ENCODE data around the gene OGFOD3.
"Not testable (repeated sequence)": the region's sequence is repeated elsewhere in the genome, so short reads cannot be mapped to it uniquely, and the experiment has no call there.

OGFOD3 gene

DNA sequence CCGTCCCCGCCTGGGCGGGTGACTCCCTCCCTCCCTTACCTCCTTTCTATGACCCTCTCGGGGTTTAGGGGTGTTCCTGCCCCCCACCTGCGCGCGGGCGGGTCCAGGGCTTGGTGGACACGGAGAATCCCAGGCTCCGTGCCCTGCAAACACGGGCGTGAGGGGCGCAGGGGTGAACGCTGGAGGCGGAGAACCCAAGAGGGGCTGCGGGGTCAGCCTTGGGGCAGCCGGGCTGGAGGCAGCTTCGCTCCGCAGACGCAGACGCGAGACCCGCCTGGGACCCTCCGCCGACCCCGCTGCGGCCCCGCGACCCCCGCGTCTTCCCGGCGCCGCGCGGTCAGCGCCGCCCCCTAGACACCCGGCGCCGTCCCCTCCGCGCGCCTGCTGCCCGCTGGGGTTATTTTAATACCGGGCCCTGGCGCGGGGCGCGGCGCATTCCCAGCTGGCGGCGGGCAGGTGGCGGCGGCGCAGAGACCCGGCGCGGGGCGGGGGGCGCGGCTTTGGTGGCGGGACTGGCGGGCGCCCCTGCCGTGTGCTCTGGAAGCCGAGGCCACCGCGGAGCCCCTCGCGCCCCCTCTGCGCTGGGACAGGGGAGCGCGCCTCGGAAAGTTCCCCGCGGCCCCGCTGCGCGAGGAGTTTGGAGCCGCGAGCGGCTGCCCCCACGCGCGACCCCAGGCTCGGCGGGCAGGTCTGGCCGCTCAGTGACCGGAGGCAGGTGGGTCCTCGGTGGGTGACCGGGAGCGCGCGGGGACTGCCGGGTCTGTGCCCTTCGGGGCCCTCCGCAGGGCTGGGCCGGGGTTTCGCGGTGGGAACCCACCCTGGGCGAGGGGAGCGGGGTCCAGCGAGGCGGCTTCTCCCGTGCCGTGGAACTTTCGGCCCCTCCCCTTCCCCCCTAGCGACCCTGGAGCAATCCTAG is 46.8 kb downstream of the OGFOD3 start, which contains the start of gene UTS2R:
Gene UTS2R, plus strand, starts transcription at position 433 of the 916 bp plus-strand sequence. CDS start 2,560 bp downstream, outside the sequence.
- no peak for DNase-seq

DNA sequence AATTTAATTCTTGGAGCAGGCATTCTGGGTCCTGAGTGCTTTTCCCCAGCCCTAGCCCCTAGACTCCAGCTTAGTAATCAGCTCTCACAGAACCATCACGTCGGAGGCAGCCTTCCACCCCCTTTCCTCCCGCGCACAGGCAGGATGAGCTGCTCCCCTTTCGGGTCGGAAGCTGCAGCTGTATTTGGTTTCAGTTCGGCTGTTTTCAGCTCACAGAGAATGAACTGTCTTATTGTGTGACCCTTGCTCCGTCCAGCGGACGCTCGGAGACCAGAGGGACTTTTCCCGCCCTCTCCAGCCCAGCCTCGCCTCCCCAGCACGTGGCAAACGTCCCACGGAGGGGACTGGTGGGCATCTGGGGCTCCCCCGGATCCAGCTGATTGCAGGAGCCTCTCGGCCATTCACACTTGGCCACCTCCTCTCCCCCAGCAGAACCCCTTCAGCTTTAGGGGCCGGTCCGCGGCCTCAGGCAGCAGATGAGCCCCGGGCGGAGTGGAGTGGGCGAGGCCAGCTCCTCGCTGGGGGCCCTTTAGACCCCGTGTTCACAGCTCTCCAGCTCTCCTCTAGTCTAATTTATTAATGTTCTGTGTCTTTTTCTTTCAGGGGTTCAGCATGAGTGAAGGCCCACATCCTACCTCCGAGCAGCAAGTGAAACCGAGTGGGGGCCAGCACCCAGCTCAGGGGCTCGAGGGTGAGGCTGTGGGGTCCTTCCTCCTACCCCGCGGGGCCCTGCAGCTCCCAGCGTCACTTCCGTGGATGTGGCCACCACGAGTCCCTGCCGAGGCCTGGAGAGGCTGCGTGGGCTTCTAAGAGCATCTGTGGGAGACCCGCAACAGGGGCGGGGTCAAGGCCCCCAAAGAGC is 47.7 kb downstream of the OGFOD3 start:
- DNase-seq = peak; percentile 36 to 45

DNA sequence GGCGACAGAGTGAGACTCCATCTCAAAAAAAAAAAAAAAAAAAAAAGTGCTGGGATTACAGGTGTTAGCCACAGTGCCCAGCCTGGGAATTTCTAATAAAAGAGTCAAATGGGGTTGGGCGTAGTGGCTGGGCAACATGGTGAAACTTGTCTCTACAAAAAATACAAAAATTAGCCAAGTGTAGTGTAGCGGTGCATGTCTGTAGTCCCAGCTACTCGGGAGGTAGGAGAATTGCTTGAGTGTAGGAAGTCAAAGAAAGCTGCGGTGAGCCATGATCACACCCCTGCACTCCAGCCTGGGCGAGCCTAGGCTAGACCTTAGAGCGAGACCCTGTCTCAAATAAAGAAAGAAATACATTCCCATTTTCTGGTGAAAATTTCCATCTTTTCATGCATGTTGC is 49.2 kb downstream of the OGFOD3 start:
- DNase-seq = no peak

GRCh38 chr17:82367724-82368524 is 50.5 kb downstream of the OGFOD3 start:
- no peak for DNase-seq

GRCh38 chr17:82366749-82367148 is 51.6 kb downstream of the OGFOD3 start:
- DNase-seq = no peak

GRCh38 chr17:82365606-82366295 is 52.6 kb downstream of the OGFOD3 start:
- DNase-seq = no peak

GRCh38 chr17:82361885-82362633 is 56.3 kb downstream of the OGFOD3 start:
- no peak for DNase-seq

- DNase-seq = not testable (repeated sequence)
Measured at GRCh38 chr17:82359451-82360074, 58.8 kb downstream of the OGFOD3 start.

GRCh38 chr17:82358465-82359350 is 59.7 kb downstream of the OGFOD3 start, which contains the start of gene TEX19:
Gene TEX19 (plus strand): TSS chr17:82359247. CDS start chr17:82362151, 2,904 bp downstream.
- DNase-seq = no peak

DNA sequence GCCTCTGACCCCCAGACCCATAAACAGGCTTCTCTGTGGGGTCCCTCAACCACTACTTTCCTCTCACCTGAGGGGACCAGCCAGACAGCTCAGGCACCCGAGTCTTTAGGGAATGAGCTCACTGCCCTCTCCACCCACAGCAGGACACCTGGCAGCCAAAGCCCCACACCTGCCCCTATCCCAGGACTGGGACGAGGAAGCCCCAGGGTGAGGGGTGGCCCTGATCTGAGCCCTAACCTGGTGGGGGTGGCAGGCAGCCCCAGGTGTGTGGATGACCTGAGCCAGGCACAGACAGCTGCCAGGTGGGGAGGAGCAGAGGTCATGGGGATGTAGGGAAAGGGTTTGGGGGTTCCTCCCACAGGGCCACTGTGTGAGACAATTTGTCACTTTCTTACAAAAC is 61.0 kb downstream of the OGFOD3 start:
- DNase-seq = no peak

DNA sequence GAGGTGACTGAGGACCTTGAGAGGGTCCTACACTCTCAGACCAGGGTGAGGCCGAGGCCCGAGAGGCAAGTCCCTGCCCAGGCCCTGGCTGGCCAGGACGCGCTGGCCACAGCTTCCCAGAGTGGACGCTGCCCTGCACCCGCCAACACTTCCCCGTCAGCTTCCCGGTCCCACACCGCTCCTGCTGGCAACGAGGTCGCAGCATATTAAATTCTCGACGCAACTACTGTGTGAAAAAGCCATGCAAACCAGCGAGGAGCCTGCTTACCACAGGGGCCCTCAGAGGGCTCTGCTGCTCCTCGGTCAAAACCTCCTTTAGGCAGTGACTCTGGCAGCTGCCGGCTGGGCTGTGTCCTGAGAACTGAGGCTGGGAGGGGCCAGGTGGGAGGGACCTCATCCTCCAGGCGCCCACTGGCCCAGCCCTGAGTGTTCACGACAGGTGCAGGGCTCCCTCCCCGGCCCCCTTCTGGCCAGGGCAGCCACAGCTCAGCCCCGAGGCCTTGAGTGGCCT is 61.5 kb downstream of the OGFOD3 start:
- no peak for DNase-seq

DNA sequence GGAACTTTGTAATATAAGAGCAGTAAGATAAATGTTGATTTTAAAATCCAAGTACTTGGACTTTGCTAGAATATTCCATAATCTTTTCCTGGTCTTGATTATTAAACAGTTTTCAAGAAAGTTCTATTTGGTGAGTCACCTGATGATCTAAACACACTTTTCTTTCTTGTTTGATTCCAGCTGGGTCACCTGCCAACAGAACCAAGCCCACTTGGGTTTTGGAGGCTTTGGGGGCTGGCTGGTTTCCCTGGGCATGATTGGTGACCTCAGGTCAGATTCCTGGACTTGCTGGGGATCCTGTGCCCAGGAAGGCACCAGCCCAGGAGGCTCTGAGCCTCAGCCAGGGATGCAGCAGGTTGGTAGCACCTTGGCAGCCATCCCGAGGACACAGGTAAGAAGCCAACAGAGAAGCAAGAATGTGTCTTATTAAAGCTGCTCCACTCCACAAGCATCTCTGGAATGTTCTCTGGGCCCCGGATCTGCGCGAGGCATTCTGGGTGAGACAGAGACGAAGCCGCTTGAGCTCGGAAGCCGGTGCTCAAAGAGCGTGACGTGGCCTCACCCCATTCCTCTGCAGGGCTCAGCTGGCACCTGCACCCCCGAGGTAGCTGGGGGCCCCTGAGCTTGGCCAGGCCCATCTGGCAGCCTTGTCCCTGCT is 62.5 kb downstream of the OGFOD3 start:
- DNase-seq = no peak

GRCh38 chr17:82354804-82355308 is 63.5 kb downstream of the OGFOD3 start:
- no peak for DNase-seq

- no peak for DNase-seq
Measured at GRCh38 chr17:82353484-82353883, 64.9 kb downstream of the OGFOD3 start.

DNA sequence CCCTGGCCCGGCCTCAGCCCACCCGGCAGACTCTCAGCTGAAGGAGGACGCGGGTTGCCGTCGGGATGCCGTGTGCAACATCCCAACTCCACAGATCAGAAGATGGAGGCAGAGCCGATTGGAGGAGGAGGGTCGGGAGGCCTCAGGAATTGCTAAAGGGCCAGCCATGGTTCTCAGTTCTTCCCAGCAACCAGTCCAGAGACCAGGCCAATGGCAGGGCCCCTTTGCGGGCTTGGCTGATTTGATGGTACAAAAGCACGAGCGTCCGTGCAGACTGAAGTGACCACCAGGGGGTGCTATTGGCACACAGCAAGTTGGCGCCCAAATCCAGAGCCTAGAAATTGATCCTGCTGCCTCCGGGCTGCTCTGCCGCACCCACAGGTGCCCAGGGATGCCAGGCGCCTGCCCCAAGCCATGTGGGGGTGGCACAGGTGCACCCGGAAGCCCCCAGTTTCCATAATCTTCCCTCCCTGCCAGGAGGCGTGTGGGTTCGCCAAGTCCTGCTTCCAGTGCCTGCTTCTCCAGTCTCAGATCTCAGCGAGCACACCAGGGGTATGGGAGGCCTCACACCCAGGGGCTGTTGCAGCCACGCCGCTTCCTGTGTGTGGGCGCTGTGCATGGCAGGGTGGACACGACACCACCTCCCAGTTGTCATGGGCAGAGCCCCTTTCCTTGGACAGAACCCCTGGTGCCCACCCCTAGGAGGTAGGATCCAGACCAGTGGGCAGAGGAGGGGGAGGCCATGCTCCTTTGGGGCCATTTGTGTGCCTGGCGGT is 66.5 kb downstream of the OGFOD3 start:
- peak; percentile 86 to 89 for DNase-seq

DNA sequence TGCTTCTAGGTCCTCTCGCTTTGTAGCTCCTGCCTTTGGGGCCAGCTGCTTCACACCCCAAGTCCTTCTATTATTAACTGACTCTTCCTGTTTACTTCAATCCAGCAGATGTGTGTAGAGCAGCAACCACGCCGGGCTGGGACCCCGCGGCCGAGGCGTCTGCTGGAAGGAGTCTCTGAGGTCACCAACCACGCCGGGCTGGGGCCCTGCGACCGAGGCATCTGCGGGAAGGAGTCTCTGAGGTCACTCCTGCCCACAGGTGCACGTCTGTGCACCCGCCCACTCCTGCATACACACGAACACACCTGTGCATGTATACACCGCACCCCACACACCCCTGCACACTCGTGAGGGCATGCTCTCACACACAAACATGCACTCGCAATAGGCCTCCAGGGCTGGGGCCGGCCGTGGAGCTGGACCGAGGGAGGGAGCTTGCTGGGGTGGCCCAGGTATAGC is 67.1 kb downstream of the OGFOD3 start:
- DNase-seq = no peak

- DNase-seq = peak; percentile 50 to 73
Measured at GRCh38 chr17:82350182-82351030, 68.0 kb downstream of the OGFOD3 start.
